ENCODE data around the gene SULT1C3. TPM values are rescaled to one million over a fixed set of nuclear protein-coding genes. Genes with fewer than 3 reads are reported as not detected.
A peak's percentile ranks its signal among the peaks of the same experiment; 100 is the strongest.

The SULT1C3 gene
- total and polyA plus RNA-seq, 2 of the 13 experiments (the other 11 are each of a cell fraction or from before 2014, with no cell fraction given) = not detected

DNA sequence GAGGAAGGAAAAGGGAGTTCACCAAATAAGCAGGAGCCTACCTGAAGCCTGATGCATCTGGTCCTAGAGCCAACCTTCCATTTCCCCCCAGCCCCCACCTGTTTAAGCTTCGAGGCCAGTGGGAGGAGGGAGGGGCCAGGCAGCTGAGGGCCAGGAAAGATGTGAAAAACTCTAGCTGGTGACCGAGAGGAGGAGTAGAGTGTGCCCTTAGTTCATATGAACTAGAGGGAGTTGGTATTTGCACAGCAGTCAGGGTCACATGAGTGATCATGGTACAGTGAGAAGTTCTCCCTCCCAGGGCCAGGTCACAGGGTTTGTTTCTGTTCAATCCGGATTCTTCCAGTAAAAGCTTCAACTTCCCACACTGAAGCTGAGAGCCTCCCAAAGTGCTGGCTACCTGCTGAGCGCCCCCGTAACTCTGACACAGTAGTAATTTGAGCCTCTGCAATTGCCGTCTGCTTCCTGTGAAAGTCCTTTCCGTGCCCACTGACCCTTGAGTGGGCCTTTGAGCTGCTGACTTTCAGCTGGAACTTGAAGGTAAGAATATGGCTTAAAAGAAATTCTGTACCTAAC, 48.9 kb downstream of the SULT1C3 start, which contains the start of gene SULT1C2 (continued):
- TF ChIP-seq ZBTB7B (CRISPR knock-in tag; IDR thresholded peaks at IDR 0.05) (peak; percentile 74; the same call in 1 of the 2 replicates), SSRP1 (CRISPR knock-in tag; IDR thresholded peaks at IDR 0.05) (no peak), CBFB (CRISPR knock-in tag; IDR thresholded peaks at IDR 0.05) (0 out of 2 replicates have a peak, but pooled peaks have one; percentile 36), NFATC3 (CRISPR knock-in tag; IDR thresholded peaks at IDR 0.05) (no peak), ZNF615 (CRISPR knock-in tag; IDR thresholded peaks at IDR 0.05; ENCODE audit: borderline replicate concordance) (no peak), ZNF337 (CRISPR knock-in tag; IDR thresholded peaks at IDR 0.05; ENCODE audit: borderline replicate concordance, low read depth) (no peak), POGZ (CRISPR knock-in tag; IDR thresholded peaks at IDR 0.05) (peak; percentile 36; the same call in 1 of the 2 replicates), IRX3 (CRISPR knock-in tag; IDR thresholded peaks at IDR 0.05; ENCODE audit: borderline replicate concordance, low read depth) (no peak), KLF6 (CRISPR knock-in tag; IDR thresholded peaks at IDR 0.05) (0 out of 2 replicates have a peak, but pooled peaks have one; percentile 60), ZNF609 (CRISPR knock-in tag; IDR thresholded peaks at IDR 0.05; ENCODE audit: borderline replicate concordance) (no peak), CCDC6 (CRISPR knock-in tag; IDR thresholded peaks at IDR 0.05) (peak; percentile 45; the same call in 1 of the 2 replicates), ZNF331 (CRISPR knock-in tag; IDR thresholded peaks at IDR 0.05) (peak; percentile 82), EZH2 (conservative IDR thresholded peaks at IDR 0.05; ENCODE audit: low read depth, low read length) (no peak), ZNF431 (CRISPR knock-in tag; IDR thresholded peaks at IDR 0.05; ENCODE audit: borderline replicate concordance, low read depth) (0 out of 2 replicates have a peak, but pooled peaks have one; percentile 27)
- TF ChIP-seq, protein P1, sequence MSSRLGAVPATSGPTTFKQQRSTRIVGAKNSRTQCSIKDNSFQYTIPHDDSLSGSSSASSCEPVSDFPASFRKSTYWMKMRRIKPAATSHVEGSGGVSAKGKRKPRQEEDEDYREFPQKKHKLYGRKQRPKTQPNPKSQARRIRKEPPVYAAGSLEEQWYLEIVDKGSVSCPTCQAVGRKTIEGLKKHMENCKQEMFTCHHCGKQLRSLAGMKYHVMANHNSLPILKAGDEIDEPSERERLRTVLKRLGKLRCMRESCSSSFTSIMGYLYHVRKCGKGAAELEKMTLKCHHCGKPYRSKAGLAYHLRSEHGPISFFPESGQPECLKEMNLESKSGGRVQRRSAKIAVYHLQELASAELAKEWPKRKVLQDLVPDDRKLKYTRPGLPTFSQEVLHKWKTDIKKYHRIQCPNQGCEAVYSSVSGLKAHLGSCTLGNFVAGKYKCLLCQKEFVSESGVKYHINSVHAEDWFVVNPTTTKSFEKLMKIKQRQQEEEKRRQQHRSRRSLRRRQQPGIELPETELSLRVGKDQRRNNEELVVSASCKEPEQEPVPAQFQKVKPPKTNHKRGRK (CRISPR knock-in tag; IDR thresholded peaks at IDR 0.05) = peak; percentile 71
- TF ChIP-seq, protein P2, sequence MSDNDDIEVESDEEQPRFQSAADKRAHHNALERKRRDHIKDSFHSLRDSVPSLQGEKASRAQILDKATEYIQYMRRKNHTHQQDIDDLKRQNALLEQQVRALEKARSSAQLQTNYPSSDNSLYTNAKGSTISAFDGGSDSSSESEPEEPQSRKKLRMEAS (IDR thresholded peaks at IDR 0.05) = peak; percentile 64
- TF ChIP-seq, protein P3, sequence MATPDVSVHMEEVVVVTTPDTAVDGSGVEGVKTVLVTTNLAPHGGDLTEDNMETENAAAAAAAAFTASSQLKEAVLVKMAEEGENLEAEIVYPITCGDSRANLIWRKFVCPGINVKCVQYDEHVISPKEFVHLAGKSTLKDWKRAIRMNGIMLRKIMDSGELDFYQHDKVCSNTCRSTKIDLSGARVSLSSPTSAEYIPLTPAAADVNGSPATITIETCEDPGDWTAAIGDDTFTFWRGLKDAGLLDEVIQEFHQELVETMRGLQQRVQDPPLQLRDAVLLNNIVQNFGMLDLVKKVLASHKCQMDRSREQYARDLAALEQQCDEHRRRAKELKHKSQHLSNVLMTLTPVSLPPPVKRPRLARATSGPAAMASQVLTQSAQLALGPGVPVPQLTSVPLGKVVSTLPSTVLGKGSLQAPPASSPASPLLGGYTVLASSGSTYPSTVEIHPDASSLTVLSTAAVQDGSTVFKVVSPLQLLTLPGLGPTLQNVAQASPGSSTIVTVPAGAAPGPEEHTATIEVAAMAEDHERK (CRISPR knock-in tag; IDR thresholded peaks at IDR 0.05; ENCODE audit: low read depth) = no peak
- TF ChIP-seq, protein P4, sequence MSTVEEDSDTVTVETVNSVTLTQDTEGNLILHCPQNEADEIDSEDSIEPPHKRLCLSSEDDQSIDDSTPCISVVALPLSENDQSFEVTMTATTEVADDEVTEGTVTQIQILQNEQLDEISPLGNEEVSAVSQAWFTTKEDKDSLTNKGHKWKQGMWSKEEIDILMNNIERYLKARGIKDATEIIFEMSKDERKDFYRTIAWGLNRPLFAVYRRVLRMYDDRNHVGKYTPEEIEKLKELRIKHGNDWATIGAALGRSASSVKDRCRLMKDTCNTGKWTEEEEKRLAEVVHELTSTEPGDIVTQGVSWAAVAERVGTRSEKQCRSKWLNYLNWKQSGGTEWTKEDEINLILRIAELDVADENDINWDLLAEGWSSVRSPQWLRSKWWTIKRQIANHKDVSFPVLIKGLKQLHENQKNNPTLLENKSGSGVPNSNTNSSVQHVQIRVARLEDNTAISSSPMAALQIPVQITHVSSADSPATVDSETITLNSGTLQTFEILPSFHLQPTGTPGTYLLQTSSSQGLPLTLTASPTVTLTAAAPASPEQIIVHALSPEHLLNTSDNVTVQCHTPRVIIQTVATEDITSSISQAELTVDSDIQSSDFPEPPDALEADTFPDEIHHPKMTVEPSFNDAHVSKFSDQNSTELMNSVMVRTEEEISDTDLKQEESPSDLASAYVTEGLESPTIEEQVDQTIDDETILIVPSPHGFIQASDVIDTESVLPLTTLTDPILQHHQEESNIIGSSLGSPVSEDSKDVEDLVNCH (CRISPR knock-in tag; IDR thresholded peaks at IDR 0.05) = no peak

Measured in HepG2 (cell line).